Naive thymus-derived CD4-positive, alpha-beta T cell (primary cell): Measurements from ENCODE around the gene GRM2. TPM values are rescaled to one million over a fixed set of nuclear protein-coding genes. Genes with fewer than 3 reads are reported as not detected.
"Not testable (repeated sequence)": the region's sequence is repeated elsewhere in the genome, so short reads cannot be mapped to it uniquely, and the experiment has no call there.

ENCODE experiments used
- ATAC-seq: fragments of 150-1000 bp; cut with Tn5 transposase; 2 replicates; pipeline ENCODE4 v1.10.0; 2021; ENCODE audit warnings: mild to moderate bottlenecking, moderate library complexity
- CTCF ChIA-PET: fragments of 350-600 bp; sonication (Branson Sonifier 250); formaldehyde crosslinking; loops from one replicate; lab custom pipeline; 2021; ENCODE audit warnings: antibody characterized with exemption; lab: Charles Lee
- POLR2A ChIA-PET: fragments of 350-600 bp; sonication (Branson Sonifier 250); formaldehyde crosslinking; loops from one replicate; lab custom pipeline; 2021; ENCODE audit warnings: antibody characterized with exemption, inconsistent platforms; lab: Charles Lee
- DNase-seq, 9 donors: peaks; one replicate each; pipeline versions ENCODE4 v3.0.0 to v3.0.0-alpha.2; 2020 to 2022; ENCODE audit warnings: mixed read lengths in 1 of 9
- H3K27ac ChIP-seq: one replicate; pipeline ENCODE4 v1.7.0; 2013; ENCODE audit warnings: mild to moderate bottlenecking, low read depth, low read length, moderate library complexity
- H3K27me3 ChIP-seq, 2 donors: one replicate each; pipeline ENCODE4 v1.7.0; 2013; ENCODE audit warnings: low read length in 2 of 2, mild to moderate bottlenecking in 2 of 2, moderate library complexity in 2 of 2; ENCODE audit not compliant: control insufficient read depth in 2 of 2, insufficient read depth in 2 of 2
- H3K36me3 ChIP-seq, 3 experiments: 1 replicate in 2 of 3; 2 replicates in 1 of 3; pipeline ENCODE4 v1.7.0; 2013; ENCODE audit warnings: low read length in 3 of 3, mild to moderate bottlenecking in 3 of 3, moderate library complexity in 1 of 3; ENCODE audit not compliant: insufficient read depth in 3 of 3, control insufficient read depth in 2 of 3
- H3K4me1 ChIP-seq, 2 donors: one replicate each; pipeline ENCODE4 v1.7.0; 2013; ENCODE audit warnings: low read length in 2 of 2, mild to moderate bottlenecking in 2 of 2, moderate library complexity in 1 of 2; ENCODE audit not compliant: control insufficient read depth in 2 of 2, insufficient read depth in 2 of 2
- H3K4me3 ChIP-seq: 2 replicates; pipeline ENCODE4 v1.7.0; 2013; ENCODE audit warnings: mild to moderate bottlenecking, low read length
- H3K9me3 ChIP-seq, 3 experiments: 1 replicate in 2 of 3; 2 replicates in 1 of 3; pipeline ENCODE4 v1.7.0; 2013; ENCODE audit warnings: low read length in 3 of 3; ENCODE audit not compliant: control insufficient read depth in 2 of 3
- H3K27ac Mint-ChIP-seq, 9 donors: one replicate each; pipeline ENCODE4 v1.8.0; 2020 to 2022; ENCODE audit warnings: mixed read lengths in 9 of 9, mild to moderate bottlenecking in 8 of 9, moderate library complexity in 5 of 9, inconsistent platforms in 2 of 9
- H3K27me3 Mint-ChIP-seq, 5 donors: one replicate each; pipeline ENCODE4 v1.8.0; 2021 to 2022; ENCODE audit warnings: mixed read lengths in 5 of 5, mild to moderate bottlenecking in 1 of 5
- H3K36me3 Mint-ChIP-seq, 5 donors: one replicate each; pipeline ENCODE4 v1.8.0; 2020 to 2022; ENCODE audit warnings: mixed read lengths in 5 of 5, mild to moderate bottlenecking in 3 of 5, inconsistent platforms in 1 of 5
- H3K4me1 Mint-ChIP-seq, 7 donors: one replicate each; pipeline ENCODE4 v1.8.0; 2020 to 2022; ENCODE audit warnings: mixed read lengths in 7 of 7, mild to moderate bottlenecking in 3 of 7, inconsistent platforms in 1 of 7
- H3K4me3 Mint-ChIP-seq, 10 donors: one replicate each; pipeline ENCODE4 v1.8.0; 2020 to 2022; ENCODE audit warnings: mild to moderate bottlenecking in 10 of 10, mixed read lengths in 10 of 10, moderate library complexity in 6 of 10, inconsistent platforms in 2 of 10
- H3K9me3 Mint-ChIP-seq, 11 donors: one replicate each; pipeline ENCODE4 v1.8.0; 2020 to 2022; ENCODE audit warnings: mixed read lengths in 11 of 11, mild to moderate bottlenecking in 4 of 11, inconsistent platforms in 1 of 11, moderate library complexity in 1 of 11
- intact Hi-C, 2 donors: fragments of 100-400 bp; cut with micrococcal nuclease; formaldehyde crosslinking; loops; one replicate each; pipeline ENCODE4 v1.15.1; 2023
- polyA plus RNA-seq, 2 donors: library from polyadenylated mRNA; unstranded; fragments of 300-500 nt; fragmentation: Illumina TruSeq; gene quantifications; one replicate each; pipeline ENCODE4 v1.2.3, GENCODE V29; 2021
- total RNA-seq, 6 experiments: library from RNA in 5 of 6; stranded (reverse) in 5 of 6; gene quantifications; 1 replicate in 5 of 6; 2 replicates in 1 of 6; pipeline ENCODE4 v1.2.3 and lab custom pipeline; 2021 to 2026

GRM2 gene
- total and polyA plus RNA-seq, 7 experiments from 2014 or later: 0.14 to 5.1 (median 3.0) TPM; not detected in 1

- DNase-seq (no peak), ATAC-seq (no peak)
- Mint-ChIP-seq H3K27me3 (peaks cover 0 to 21% (median 12%) of the 10 kb centered on the region in 5 donors), H3K27ac (no peak overlapping the region), H3K4me1 (peaks cover 0 to 24% (median 13%) of the 10 kb centered on the region in 7 donors), H3K4me3 (no peak overlapping the region), H3K9me3 (peaks cover 0 to 4% (median 0%) of the 10 kb centered on the region in 11 donors), H3K36me3 (peaks cover 0 to 4% (median 0%) of the 10 kb centered on the region in 5 donors)
- POLR2A ChIA-PET: no interaction called here
- intact Hi-C loops: no loop called here
- Histone ChIP-seq H3K27me3 (no peaks in the 10 kb centered on the region), H3K4me1 (peaks cover 0 to 7% of the 10 kb centered on the region in 2 donors), H3K4me3 (no peak overlapping the region), H3K9me3 (no peaks in the 10 kb centered on the region), H3K36me3 (no peaks in the 10 kb centered on the region), H3K27ac (no peak overlapping the region)
- CTCF ChIA-PET: no interaction called here
Measured at GRCh38 chr3:51735950-51736349, 29.1 kb downstream of the GRM2 start.

- Histone ChIP-seq H3K27me3 (no peaks in the 10 kb centered on the region), H3K9me3 (no peaks in the 10 kb centered on the region), H3K27ac (no peak overlapping the region), H3K4me3 (no peak overlapping the region), H3K4me1 (peaks cover 0 to 7% of the 10 kb centered on the region in 2 donors), H3K36me3 (no peaks in the 10 kb centered on the region)
- Mint-ChIP-seq H3K27me3 (peaks cover 0 to 21% (median 12%) of the 10 kb centered on the region in 5 donors), H3K36me3 (peaks cover 0 to 4% (median 0%) of the 10 kb centered on the region in 5 donors), H3K4me1 (peaks cover 6 to 22% (median 13%) of the 10 kb centered on the region in 7 donors), H3K4me3 (no peak overlapping the region), H3K27ac (no peak overlapping the region), H3K9me3 (peaks cover 0 to 5% (median 0%) of the 10 kb centered on the region in 11 donors)
- ATAC-seq (peak; percentile 42), DNase-seq (no peak)
- CTCF ChIA-PET: interaction anchor here (0.7 kb wide), 1 partner anchor 57 kb away, joined by 3 read pairs; no protein-coding TSS in a partner anchor
- intact Hi-C loops: no loop called here
- POLR2A ChIA-PET: no interaction called here
Measured at GRCh38 chr3:51739110-51739509, 32.2 kb downstream of the GRM2 start.

GRCh38 chr3:51742320-51742719 lies 35.5 kb downstream of the GRM2 start:
- H3K36me3 Mint-ChIP-seq, H3K4me1 Mint-ChIP-seq, H3K27ac Mint-ChIP-seq, POLR2A ChIA-PET, H3K27me3 ChIP-seq, H3K4me1 ChIP-seq, H3K36me3 ChIP-seq, ATAC-seq, H3K27ac ChIP-seq, H3K9me3 ChIP-seq, H3K4me3 Mint-ChIP-seq, H3K4me3 ChIP-seq, H3K9me3 Mint-ChIP-seq, intact Hi-C loops, DNase-seq, CTCF ChIA-PET: not testable (repeated sequence)
- peaks cover 0 to 17% (median 12%) of the 10 kb centered on the region in 5 donors for H3K27me3 Mint-ChIP-seq

- H3K4me3 Mint-ChIP-seq, H3K4me1 Mint-ChIP-seq, H3K9me3 Mint-ChIP-seq, DNase-seq, ATAC-seq, H3K27me3 ChIP-seq, H3K4me1 ChIP-seq, H3K36me3 ChIP-seq, H3K9me3 ChIP-seq, POLR2A ChIA-PET, H3K27ac Mint-ChIP-seq, H3K27ac ChIP-seq, CTCF ChIA-PET, intact Hi-C loops, H3K4me3 ChIP-seq, H3K36me3 Mint-ChIP-seq: not testable (repeated sequence)
- peaks cover 0 to 15% (median 9%) of the 10 kb centered on the region in 5 donors for H3K27me3 Mint-ChIP-seq
Measured at GRCh38 chr3:51742978-51743377, 36.1 kb downstream of the GRM2 start.

- Histone ChIP-seq H3K4me3 (no peak overlapping the region), H3K9me3 (no peaks in the 10 kb centered on the region), H3K4me1 (no peaks in the 10 kb centered on the region), H3K27me3 (no peaks in the 10 kb centered on the region), H3K27ac (no peak overlapping the region), H3K36me3 (no peaks in the 10 kb centered on the region)
- DNase-seq (no peak), ATAC-seq (no peak)
- Mint-ChIP-seq H3K4me1 (peaks cover 7 to 22% (median 16%) of the 10 kb centered on the region in 7 donors), H3K36me3 (peaks cover 0 to 3% (median 0%) of the 10 kb centered on the region in 5 donors), H3K9me3 (peaks cover 0 to 5% (median 0%) of the 10 kb centered on the region in 11 donors), H3K27me3 (peaks cover 0 to under 1% (median 0%) of the 10 kb centered on the region in 5 donors), H3K27ac (no peak overlapping the region), H3K4me3 (no peak overlapping the region)
- intact Hi-C loops: no loop called here
- POLR2A ChIA-PET: no interaction called here
- CTCF ChIA-PET: no interaction called here
Measured at GRCh38 chr3:51747840-51748239, 41.0 kb downstream of the GRM2 start.

GRCh38 chr3:51748327-51748726 lies 41.5 kb downstream of the GRM2 start:
- ChIA-PET CTCF (no interaction called here), POLR2A (no interaction called here)
- Mint-ChIP-seq H3K4me3 (no peak overlapping the region), H3K27me3 (peaks cover 0 to 3% (median 0%) of the 10 kb centered on the region in 5 donors), H3K27ac (no peak overlapping the region), H3K4me1 (peaks cover 5 to 21% (median 13%) of the 10 kb centered on the region in 7 donors), H3K9me3 (peaks cover 0 to 2% (median 0%) of the 10 kb centered on the region in 11 donors), H3K36me3 (peaks cover 0 to 3% (median 0%) of the 10 kb centered on the region in 5 donors)
- H3K27ac ChIP-seq: no peak overlapping the region
- H3K4me1 ChIP-seq: no peaks in the 10 kb centered on the region
- H3K36me3 ChIP-seq: no peaks in the 10 kb centered on the region
- no peaks in the 10 kb centered on the region for H3K9me3 ChIP-seq
- intact Hi-C loops: no loop called here
- no peak overlapping the region for H3K4me3 ChIP-seq
- DNase-seq (no peak), ATAC-seq (no peak)
- no peaks in the 10 kb centered on the region for H3K27me3 ChIP-seq

GRCh38 chr3:51750878-51751277 lies 44.0 kb downstream of the GRM2 start:
- Mint-ChIP-seq H3K36me3 (peaks cover 0 to 3% (median 0%) of the 10 kb centered on the region in 5 donors), H3K4me3 (no peak overlapping the region), H3K4me1 (peaks cover 7 to 17% (median 12%) of the 10 kb centered on the region in 7 donors), H3K9me3 (peaks cover 0 to 9% (median 4%) of the 10 kb centered on the region in 11 donors), H3K27ac (no peak overlapping the region), H3K27me3 (peaks cover 0 to 12% (median 0%) of the 10 kb centered on the region in 5 donors)
- Histone ChIP-seq H3K36me3 (no peaks in the 10 kb centered on the region), H3K4me1 (no peaks in the 10 kb centered on the region), H3K9me3 (no peaks in the 10 kb centered on the region), H3K27me3 (no peaks in the 10 kb centered on the region), H3K27ac (no peak overlapping the region), H3K4me3 (no peak overlapping the region)
- CTCF ChIA-PET: no interaction called here
- DNase-seq (no peak), ATAC-seq (no peak)
- POLR2A ChIA-PET: no interaction called here
- intact Hi-C loops: no loop called here
